Fibroblast of villous mesenchyme (primary cell): Measurements from ENCODE around the gene RAP1A. TPM values are rescaled to one million over a fixed set of nuclear protein-coding genes. Genes with fewer than 3 reads are reported as not detected.

Experiments
- DNase-seq: peaks from one replicate; pipeline ENCODE4 v3.0.0-alpha.2; 2010; ENCODE audit warnings: low read depth
- H3K4me3 ChIP-seq: 2 replicates; pipeline ENCODE4 v1.5.1; 2011; ENCODE audit warnings: low read depth, mild to moderate bottlenecking, low read length
- small RNA-seq: library from RNA; depleted of rRNA; stranded (forward); fragments of <200 nt; gene quantifications from one replicate; pipeline ENCODE3, GENCODE V24; 2012
- total RNA-seq: library from RNA; depleted of rRNA; stranded (reverse); fragments of >200 nt; gene quantifications from 2 replicates; pipeline ENCODE4 v1.2.3, GENCODE V29; 2012
- TF ChIP-seq, protein P1 (sequence below): IDR thresholded peaks from 2 replicates; pipeline ENCODE4 v1.5.1; 2012; ENCODE audit warnings: low read depth, mild to moderate bottlenecking, low read length; ENCODE audit not compliant: insufficient read depth

The RAP1A gene
- total RNA-seq, 1 donor: 25.5 TPM

- TF ChIP-seq, protein P1, sequence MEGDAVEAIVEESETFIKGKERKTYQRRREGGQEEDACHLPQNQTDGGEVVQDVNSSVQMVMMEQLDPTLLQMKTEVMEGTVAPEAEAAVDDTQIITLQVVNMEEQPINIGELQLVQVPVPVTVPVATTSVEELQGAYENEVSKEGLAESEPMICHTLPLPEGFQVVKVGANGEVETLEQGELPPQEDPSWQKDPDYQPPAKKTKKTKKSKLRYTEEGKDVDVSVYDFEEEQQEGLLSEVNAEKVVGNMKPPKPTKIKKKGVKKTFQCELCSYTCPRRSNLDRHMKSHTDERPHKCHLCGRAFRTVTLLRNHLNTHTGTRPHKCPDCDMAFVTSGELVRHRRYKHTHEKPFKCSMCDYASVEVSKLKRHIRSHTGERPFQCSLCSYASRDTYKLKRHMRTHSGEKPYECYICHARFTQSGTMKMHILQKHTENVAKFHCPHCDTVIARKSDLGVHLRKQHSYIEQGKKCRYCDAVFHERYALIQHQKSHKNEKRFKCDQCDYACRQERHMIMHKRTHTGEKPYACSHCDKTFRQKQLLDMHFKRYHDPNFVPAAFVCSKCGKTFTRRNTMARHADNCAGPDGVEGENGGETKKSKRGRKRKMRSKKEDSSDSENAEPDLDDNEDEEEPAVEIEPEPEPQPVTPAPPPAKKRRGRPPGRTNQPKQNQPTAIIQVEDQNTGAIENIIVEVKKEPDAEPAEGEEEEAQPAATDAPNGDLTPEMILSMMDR: no peak
- DNase-seq: no peak
- H3K4me3 ChIP-seq: no peak overlapping the region
Observed at GRCh38 chr1:111762332-111762731, 142.7 kb downstream of the RAP1A start.

Small RNAs within 50 kb of the gene (small RNA-seq; reads per million reads assigned to genes)
- gene INKA2 (1.4 reads per million, percentile 32 among the genes with 10 or more reads in this experiment), gene RNU6-151P (not detected)

Other genes with a start within 250 kb of the RAP1A start
- gene OVGP1, start 192.1 kb upstream of the RAP1A start, total RNA-seq: 0.64 and 0.86 TPM in 2 replicates
- 40.9 and 59.2 TPM in 2 replicates for gene WDR77, start 170.5 kb upstream of the RAP1A start, total RNA-seq
- 261 and 286 TPM in 2 replicates for gene ATP5PB, start 170.3 kb upstream of the RAP1A start, total RNA-seq
- gene C1orf162, start 145.8 kb upstream of the RAP1A start, total RNA-seq: under 0.01 TPM in 2 replicates
- gene ADORA3, start 116.2 kb upstream of the RAP1A start, total RNA-seq: not detected in 2 replicates
- under 0.01 and 0.43 TPM in 2 replicates for gene TMIGD3, start 116.2 kb upstream of the RAP1A start, total RNA-seq
- 4.3 and 4.5 TPM in 2 replicates for gene INKA2, start 119.6 kb downstream of the RAP1A start, total RNA-seq
- 17.1 and 30.7 TPM in 2 replicates for gene DDX20, start 136.1 kb downstream of the RAP1A start, total RNA-seq